GDM1 (cell line): ENCODE measurements around the gene OAS1.
"Not testable (repeated sequence)": the region's sequence is repeated elsewhere in the genome, so short reads cannot be mapped to it uniquely, and the experiment has no call there.

Experiments used
- DNase-seq: peaks from one replicate; lab custom pipeline; 2025; lab: John Stamatoyannopoulos, UW

OAS1 gene

DNA sequence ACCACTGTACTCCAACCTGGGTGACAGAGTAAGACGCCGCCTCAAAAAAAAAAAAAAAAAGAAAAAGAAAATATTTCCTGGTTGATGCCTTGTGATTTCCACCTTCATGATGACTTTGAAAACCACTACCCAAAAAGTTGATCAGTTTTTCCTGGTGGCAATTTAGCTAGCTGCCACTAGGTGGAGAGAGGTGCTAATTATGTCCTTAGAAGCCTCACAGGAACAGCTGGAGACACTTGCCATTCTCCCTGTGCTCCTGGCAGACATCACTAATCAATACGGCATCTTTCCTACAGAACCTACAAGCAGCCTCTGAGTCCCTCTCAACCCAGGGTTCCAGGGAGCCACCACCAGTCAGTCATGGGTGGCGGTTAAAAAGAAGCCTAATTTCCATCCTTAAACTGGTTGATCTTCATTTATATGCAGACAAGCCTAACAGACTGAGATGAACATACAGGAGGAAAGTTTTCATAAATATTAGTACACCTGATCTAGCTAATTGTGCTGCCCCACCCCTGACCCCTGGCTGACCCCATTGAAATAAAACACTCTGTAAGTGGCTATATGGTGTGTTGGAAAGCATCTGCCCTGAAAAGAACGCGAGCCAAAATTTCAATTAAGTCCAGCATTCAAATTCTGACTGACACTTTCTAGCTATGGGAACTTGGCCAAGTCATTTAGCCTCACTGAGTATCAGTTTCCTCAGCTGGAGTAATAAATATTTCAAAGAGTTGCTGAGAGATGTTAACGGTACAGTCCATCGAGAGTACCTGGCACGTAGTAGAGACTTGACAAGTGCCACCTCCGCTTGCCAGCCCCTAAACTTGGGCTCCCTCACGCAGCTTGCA is 6.2 kb upstream of the OAS1 start:
- DNase-seq = peak; percentile 41

DNA sequence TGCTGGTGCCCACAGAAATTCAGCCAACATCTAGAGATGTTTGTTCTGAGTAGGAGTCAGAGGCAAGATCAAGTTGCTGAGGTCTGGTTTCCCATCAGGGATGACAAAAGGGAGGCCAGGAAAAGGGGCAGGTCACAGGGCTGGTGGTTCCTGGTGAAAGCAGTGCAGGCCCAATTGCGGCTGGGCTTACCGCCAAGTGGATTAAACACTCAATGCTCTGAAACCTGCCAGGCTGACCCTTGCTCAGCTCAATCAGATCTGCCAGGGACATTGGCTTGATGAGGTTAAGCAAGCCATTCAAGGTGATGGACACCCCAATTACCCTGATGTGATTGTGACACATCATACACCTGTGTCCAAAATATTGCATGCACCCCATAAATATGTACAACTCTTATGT is 5.5 kb upstream of the OAS1 start:
- DNase-seq = no peak

- no peak for DNase-seq
Observed at GRCh38 chr12:112904571-112904970, 2.2 kb upstream of the OAS1 start.

- no peak for DNase-seq
Observed at GRCh38 chr12:112905451-112906089, 1.2 kb upstream of the OAS1 start.

- DNase-seq = no peak
Observed at GRCh38 chr12:112907415-112908157, 824 bp downstream of the OAS1 start.

- DNase-seq = no peak
Observed at GRCh38 chr12:112908548-112908947, 1.8 kb downstream of the OAS1 start.

GRCh38 chr12:112909693-112910092 is 2.9 kb downstream of the OAS1 start:
- DNase-seq = no peak

- no peak for DNase-seq
Observed at GRCh38 chr12:112913038-112913688, 6.4 kb downstream of the OAS1 start.

DNA sequence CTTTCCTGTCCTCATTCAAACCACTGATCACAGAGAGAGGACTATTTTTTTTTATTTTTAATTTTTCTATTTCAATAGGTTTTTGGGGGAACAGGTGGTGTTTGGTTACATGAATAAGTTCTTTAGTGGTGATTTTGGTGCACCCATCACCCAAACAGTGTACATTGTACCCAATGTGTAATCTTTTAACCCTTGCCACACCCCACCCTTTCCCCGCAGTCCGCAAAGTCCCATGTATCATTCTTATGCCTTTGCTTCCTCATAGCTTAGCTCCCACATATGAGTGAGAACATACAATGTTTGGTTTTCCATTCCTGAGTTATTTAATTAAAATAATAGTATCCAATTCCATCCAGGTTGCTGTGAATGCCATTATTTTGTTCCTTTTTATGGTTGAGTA is 7.1 kb downstream of the OAS1 start:
- DNase-seq = not testable (repeated sequence)

GRCh38 chr12:112916270-112916669 is 9.5 kb downstream of the OAS1 start:
- DNase-seq = no peak

- DNase-seq = no peak
Observed at GRCh38 chr12:112919121-112919520, 12.4 kb downstream of the OAS1 start.

DNA sequence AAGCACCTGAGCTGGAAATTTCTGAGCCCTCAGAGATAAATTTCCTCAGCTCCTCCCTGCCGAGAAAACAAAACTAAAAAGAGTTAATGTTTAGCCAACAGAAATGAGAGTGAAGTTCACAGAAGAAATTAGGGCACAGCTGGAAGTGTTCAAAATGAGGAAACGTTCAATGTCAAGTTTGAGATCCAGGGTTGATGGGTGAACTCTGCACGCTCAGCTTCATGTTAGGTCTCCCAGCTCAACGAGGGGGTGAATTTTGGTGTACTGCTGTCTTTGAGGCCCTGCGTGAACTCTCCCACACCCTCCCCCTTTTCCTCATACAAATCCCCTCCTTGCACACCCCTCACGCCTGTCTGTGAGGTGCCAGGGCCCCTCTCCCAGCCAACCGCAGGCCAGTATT is 18.2 kb downstream of the OAS1 start:
- no peak for DNase-seq

- DNase-seq = not testable (repeated sequence)
Observed at GRCh38 chr12:112926416-112927033, 19.8 kb downstream of the OAS1 start.

GRCh38 chr12:112927475-112927874 is 20.7 kb downstream of the OAS1 start:
- DNase-seq = no peak

GRCh38 chr12:112927925-112928324 is 21.2 kb downstream of the OAS1 start:
- DNase-seq = no peak

GRCh38 chr12:112928978-112929377 is 22.2 kb downstream of the OAS1 start:
- no peak for DNase-seq

DNA sequence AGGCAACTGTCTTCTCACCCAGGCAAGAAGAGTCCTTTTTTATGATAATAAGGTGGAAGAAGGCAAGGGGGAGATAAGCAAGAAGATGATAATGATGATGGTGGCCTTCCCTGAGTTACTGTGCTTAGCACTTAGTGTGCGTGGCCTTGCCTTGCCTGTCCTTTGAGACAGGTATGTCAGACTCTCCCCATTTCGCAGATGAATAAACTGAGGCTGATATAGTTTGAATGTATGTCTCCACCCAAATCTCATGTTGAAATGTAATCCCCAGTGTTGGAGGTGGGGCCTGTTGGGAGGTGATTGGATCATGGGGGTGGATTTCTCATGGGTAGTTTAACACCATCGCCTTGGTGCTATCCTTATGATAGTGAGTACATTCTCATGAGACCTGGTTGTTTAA is 23.0 kb downstream of the OAS1 start:
- no peak for DNase-seq

- no peak for DNase-seq
Observed at GRCh38 chr12:112930350-112930749, 23.6 kb downstream of the OAS1 start.

GRCh38 chr12:112932485-112933128 is 25.8 kb downstream of the OAS1 start:
- no peak for DNase-seq

- DNase-seq = no peak
Observed at GRCh38 chr12:112933129-112933505, 26.4 kb downstream of the OAS1 start.

DNA sequence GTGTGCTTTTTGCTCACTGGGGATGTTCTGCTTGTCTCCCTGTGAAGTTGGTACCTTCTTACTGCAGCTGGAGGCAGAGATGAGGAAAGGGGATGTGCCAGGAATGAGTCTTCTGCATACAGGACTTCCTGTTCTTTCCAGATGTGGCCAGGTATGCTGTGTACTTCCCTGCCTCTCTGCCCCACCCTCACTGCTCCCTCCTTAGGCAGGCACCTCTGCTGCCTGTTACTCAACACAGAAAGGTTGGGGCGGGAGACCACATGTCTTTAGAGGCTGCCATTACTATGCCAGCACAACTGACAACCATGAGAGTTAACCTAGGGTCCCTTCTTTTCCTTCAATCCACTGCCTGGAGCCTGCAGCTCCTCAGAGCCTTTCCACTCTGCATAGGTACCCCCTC is 29.5 kb downstream of the OAS1 start:
- DNase-seq = no peak
